GM12878 (cell line): ENCODE results near the gene EIF2B4. TPM values are rescaled to one million over a fixed set of nuclear protein-coding genes. Genes with fewer than 3 reads are reported as not detected.

Source experiments
- ASH2L ChIP-seq: fragments of 300-600, 200-600 bp; sonication (generic); IDR thresholded peaks from 2 replicates; pipeline ENCODE4 v1.6.1; 2017; ENCODE audit warnings: low read depth, mild to moderate bottlenecking, borderline replicate concordance
- DPF2 ChIP-seq: fragments of 450-650 bp; IDR thresholded peaks from 2 replicates; pipeline ENCODE4 v1.6.1; 2017; ENCODE audit warnings: mild to moderate bottlenecking
- ESRRA ChIP-seq: IDR thresholded peaks from 2 replicates; pipeline ENCODE4 v1.6.1; 2012; ENCODE audit warnings: mild to moderate bottlenecking, low read length, improper control_type of control experiment
- RELA ChIP-seq: fragments of 450-650 bp; IDR thresholded peaks from 2 replicates; pipeline ENCODE4 v1.8.0; 2014; ENCODE audit warnings: borderline replicate concordance; ENCODE audit not compliant: partially characterized antibody
- SIX5 ChIP-seq: IDR thresholded peaks from 2 replicates; pipeline ENCODE4 v1.6.1; 2011; ENCODE audit warnings: mild to moderate bottlenecking, low read depth, low read length, moderate library complexity; ENCODE audit not compliant: severe bottlenecking
- SMC3 ChIP-seq: IDR thresholded peaks from 2 replicates; pipeline ENCODE4 v1.6.1; 2011; ENCODE audit warnings: low read length, improper control_type of control experiment, borderline replicate concordance
- polyA plus RNA-seq, 11 experiments: library from polyadenylated mRNA; depleted of rRNA in 4 of 11; unstranded in 6 of 11; stranded (reverse) in 5 of 11; fragments of >200 nt; fragmentation: Nextera tagmentation in 4 of 11; fragmentation: Illumina TruSeq in 1 of 11; extraction: Ambion mirVana in 4 of 11; extraction: Trizol in 1 of 11; gene quantifications; 1 replicate in 1 of 11; 2 replicates in 10 of 11; pipeline versions ENCODE4 v1.2.1 to v1.2.3, GENCODE V29; 2011 to 2016; ENCODE audit warnings: inconsistent platforms in 2 of 11, missing spikeins in 2 of 11, low read depth in 1 of 11
- total RNA-seq, 4 experiments: library from RNA; depleted of rRNA in 3 of 4; stranded (reverse); fragments of >200 nt in 3 of 4; fragmentation: Illumina TruSeq in 1 of 4; extraction: Trizol in 1 of 4; gene quantifications; 2 replicates each; pipeline versions ENCODE4 v1.2.1 to v1.2.3, GENCODE V29; 2013 to 2021
- TF ChIP-seq, protein P1 (sequence below): fragments of 450-650 bp; formaldehyde crosslinking; IDR thresholded peaks from 2 replicates; pipeline ENCODE4 v1.5.0; 2022; ENCODE audit warnings: mild to moderate bottlenecking, missing genetic modification characterization
- TF ChIP-seq, protein P2 (sequence below): fragments of 150-350 bp; IDR thresholded peaks from 2 replicates; pipeline ENCODE4 v1.6.1; 2016; ENCODE audit warnings: low read depth, low read length
- TF ChIP-seq, protein P3 (sequence below): IDR thresholded peaks from 2 replicates; pipeline ENCODE4 v1.6.1; 2011; ENCODE audit warnings: mild to moderate bottlenecking, low read depth, low read length, moderate library complexity; ENCODE audit not compliant: insufficient replicate concordance
- TF ChIP-seq, protein P4 (sequence below): fragments of 450-650 bp; IDR thresholded peaks from 2 replicates; pipeline ENCODE4 v1.6.1; 2017; ENCODE audit warnings: borderline replicate concordance
- TF ChIP-seq, protein P5 (sequence below): fragments of 450-650 bp; IDR thresholded peaks from 2 replicates; pipeline ENCODE4 v1.6.1; 2018; ENCODE audit warnings: mild to moderate bottlenecking, low read depth, moderate library complexity; ENCODE audit not compliant: partially characterized antibody

Gene EIF2B4
- total and polyA plus RNA-seq, 10 of the 15 experiments (the other 5 are each of a cell fraction or from before 2014, with no cell fraction given): 13.4 to 53.9 (median 27.5) TPM

DNA sequence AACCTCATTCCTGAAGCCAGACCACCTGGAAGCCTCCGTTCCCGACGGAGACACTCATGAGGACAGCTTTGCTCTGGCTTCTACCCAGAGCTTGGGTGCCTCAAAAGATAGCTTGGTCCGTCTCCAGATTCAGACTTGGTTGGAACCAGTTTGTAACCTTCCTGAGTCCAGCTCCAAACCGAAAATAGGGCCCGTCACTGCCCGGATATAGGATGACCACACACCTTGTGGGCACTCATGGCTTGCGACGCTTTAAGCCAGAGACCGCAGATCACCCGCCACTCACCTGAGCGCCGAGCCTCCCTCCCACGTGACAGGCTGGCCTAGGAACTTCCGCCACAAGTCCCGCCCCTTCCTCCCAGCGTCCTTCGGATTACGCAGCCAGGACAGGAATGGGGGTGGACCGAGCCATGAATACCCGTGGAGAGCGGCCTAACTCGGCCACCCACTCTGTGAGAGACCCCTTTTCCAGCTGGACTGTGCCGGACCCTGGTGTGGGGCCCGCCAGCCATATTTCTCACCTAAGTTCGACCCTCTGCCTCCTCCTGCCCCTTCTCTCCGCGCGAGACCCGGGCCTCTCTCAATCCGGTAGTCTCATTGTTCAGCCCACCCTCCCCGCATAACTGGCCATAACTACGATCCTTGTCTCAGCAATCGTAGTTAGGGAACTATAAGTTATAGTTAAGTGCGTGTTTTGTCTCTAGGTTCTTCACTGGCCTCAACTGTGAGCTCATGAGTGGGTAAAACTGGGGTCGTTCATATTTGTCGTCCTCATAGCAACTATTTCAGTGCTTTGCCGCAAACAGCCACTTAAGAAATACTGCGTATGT lies 47.2 kb downstream of the EIF2B4 start, which contains the start of gene MPV17 (continued):
- TF ChIP-seq, protein P1, sequence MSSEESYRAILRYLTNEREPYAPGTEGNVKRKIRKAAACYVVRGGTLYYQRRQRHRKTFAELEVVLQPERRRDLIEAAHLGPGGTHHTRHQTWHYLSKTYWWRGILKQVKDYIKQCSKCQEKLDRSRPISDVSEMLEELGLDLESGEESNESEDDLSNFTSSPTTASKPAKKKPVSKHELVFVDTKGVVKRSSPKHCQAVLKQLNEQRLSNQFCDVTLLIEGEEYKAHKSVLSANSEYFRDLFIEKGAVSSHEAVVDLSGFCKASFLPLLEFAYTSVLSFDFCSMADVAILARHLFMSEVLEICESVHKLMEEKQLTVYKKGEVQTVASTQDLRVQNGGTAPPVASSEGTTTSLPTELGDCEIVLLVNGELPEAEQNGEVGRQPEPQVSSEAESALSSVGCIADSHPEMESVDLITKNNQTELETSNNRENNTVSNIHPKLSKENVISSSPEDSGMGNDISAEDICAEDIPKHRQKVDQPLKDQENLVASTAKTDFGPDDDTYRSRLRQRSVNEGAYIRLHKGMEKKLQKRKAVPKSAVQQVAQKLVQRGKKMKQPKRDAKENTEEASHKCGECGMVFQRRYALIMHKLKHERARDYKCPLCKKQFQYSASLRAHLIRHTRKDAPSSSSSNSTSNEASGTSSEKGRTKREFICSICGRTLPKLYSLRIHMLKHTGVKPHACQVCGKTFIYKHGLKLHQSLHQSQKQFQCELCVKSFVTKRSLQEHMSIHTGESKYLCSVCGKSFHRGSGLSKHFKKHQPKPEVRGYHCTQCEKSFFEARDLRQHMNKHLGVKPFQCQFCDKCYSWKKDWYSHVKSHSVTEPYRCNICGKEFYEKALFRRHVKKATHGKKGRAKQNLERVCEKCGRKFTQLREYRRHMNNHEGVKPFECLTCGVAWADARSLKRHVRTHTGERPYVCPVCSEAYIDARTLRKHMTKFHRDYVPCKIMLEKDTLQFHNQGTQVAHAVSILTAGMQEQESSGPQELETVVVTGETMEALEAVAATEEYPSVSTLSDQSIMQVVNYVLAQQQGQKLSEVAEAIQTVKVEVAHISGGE (CRISPR knock-in tag): no peak
- TF ChIP-seq SIX5: no peak
- no peak for TF ChIP-seq ASH2L
- TF ChIP-seq, protein P2, sequence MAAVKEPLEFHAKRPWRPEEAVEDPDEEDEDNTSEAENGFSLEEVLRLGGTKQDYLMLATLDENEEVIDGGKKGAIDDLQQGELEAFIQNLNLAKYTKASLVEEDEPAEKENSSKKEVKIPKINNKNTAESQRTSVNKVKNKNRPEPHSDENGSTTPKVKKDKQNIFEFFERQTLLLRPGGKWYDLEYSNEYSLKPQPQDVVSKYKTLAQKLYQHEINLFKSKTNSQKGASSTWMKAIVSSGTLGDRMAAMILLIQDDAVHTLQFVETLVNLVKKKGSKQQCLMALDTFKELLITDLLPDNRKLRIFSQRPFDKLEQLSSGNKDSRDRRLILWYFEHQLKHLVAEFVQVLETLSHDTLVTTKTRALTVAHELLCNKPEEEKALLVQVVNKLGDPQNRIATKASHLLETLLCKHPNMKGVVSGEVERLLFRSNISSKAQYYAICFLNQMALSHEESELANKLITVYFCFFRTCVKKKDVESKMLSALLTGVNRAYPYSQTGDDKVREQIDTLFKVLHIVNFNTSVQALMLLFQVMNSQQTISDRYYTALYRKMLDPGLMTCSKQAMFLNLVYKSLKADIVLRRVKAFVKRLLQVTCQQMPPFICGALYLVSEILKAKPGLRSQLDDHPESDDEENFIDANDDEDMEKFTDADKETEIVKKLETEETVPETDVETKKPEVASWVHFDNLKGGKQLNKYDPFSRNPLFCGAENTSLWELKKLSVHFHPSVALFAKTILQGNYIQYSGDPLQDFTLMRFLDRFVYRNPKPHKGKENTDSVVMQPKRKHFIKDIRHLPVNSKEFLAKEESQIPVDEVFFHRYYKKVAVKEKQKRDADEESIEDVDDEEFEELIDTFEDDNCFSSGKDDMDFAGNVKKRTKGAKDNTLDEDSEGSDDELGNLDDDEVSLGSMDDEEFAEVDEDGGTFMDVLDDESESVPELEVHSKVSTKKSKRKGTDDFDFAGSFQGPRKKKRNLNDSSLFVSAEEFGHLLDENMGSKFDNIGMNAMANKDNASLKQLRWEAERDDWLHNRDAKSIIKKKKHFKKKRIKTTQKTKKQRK: no peak
- TF ChIP-seq, protein P3, sequence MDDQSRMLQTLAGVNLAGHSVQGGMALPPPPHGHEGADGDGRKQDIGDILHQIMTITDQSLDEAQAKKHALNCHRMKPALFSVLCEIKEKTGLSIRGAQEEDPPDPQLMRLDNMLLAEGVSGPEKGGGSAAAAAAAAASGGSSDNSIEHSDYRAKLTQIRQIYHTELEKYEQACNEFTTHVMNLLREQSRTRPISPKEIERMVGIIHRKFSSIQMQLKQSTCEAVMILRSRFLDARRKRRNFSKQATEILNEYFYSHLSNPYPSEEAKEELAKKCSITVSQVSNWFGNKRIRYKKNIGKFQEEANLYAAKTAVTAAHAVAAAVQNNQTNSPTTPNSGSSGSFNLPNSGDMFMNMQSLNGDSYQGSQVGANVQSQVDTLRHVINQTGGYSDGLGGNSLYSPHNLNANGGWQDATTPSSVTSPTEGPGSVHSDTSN: peak; percentile 89
- TF ChIP-seq, protein P4, sequence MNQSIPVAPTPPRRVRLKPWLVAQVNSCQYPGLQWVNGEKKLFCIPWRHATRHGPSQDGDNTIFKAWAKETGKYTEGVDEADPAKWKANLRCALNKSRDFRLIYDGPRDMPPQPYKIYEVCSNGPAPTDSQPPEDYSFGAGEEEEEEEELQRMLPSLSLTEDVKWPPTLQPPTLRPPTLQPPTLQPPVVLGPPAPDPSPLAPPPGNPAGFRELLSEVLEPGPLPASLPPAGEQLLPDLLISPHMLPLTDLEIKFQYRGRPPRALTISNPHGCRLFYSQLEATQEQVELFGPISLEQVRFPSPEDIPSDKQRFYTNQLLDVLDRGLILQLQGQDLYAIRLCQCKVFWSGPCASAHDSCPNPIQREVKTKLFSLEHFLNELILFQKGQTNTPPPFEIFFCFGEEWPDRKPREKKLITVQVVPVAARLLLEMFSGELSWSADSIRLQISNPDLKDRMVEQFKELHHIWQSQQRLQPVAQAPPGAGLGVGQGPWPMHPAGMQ: no peak
- TF ChIP-seq DPF2: no peak
- TF ChIP-seq ESRRA: no peak
- TF ChIP-seq, protein P5, sequence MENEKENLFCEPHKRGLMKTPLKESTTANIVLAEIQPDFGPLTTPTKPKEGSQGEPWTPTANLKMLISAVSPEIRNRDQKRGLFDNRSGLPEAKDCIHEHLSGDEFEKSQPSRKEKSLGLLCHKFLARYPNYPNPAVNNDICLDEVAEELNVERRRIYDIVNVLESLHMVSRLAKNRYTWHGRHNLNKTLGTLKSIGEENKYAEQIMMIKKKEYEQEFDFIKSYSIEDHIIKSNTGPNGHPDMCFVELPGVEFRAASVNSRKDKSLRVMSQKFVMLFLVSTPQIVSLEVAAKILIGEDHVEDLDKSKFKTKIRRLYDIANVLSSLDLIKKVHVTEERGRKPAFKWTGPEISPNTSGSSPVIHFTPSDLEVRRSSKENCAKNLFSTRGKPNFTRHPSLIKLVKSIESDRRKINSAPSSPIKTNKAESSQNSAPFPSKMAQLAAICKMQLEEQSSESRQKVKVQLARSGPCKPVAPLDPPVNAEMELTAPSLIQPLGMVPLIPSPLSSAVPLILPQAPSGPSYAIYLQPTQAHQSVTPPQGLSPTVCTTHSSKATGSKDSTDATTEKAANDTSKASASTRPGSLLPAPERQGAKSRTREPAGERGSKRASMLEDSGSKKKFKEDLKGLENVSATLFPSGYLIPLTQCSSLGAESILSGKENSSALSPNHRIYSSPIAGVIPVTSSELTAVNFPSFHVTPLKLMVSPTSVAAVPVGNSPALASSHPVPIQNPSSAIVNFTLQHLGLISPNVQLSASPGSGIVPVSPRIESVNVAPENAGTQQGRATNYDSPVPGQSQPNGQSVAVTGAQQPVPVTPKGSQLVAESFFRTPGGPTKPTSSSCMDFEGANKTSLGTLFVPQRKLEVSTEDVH: peak; percentile 71
- peak; percentile 32 for TF ChIP-seq RELA
- 0 out of 2 replicates have a peak, but pooled peaks have one; percentile 4 for TF ChIP-seq SMC3
